GM12878 (cell line): ENCODE measurements around the gene TBCE. TPM values are rescaled to one million over a fixed set of nuclear protein-coding genes. Genes with fewer than 3 reads are reported as not detected.

Source experiments
- ATAC-seq: fragments of 200-7000 bp; cut with Tn5 transposase; 3 replicates; pipeline ENCODE4 v1.9.1; 2020; ENCODE audit warnings: mild to moderate bottlenecking, moderate library complexity
- BruUV-seq: library from RNA; stranded (reverse); fragments of 400-500 nt; replicated peaks from 2 replicates; lab custom pipeline; 2021; lab: Mats Ljungman, UMichigan
- CTCF ChIA-PET: fragments of 300-600 bp; sonication (Branson Sonifier 250); formaldehyde crosslinking; extraction: SDS; loops from one replicate; lab custom pipeline; 2021; ENCODE audit warnings: inconsistent platforms; lab: Yijun Ruan, JAX
- POLR2A ChIA-PET: fragments of 350-600 bp; formaldehyde crosslinking; extraction: SDS; loops from one replicate; lab custom pipeline; 2021; ENCODE audit warnings: inconsistent platforms; lab: Charles Lee
- RAD21 ChIA-PET: fragments of 300-600 bp; sonication (Branson Sonifier 250); formaldehyde crosslinking; loops from one replicate; lab custom pipeline; 2023; ENCODE audit warnings: antibody characterized with exemption; ENCODE audit not compliant: unreplicated experiment; lab: Charles Lee
- SMC1A ChIA-PET: fragments of 300-600 bp; sonication (Branson Sonifier 250); formaldehyde crosslinking; loops from one replicate; lab custom pipeline; 2023; ENCODE audit not compliant: unreplicated experiment, uncharacterized antibody; lab: Charles Lee
- DNase-seq: peaks from one replicate; pipeline ENCODE4 v3.0.0-alpha.2; 2011; ENCODE audit warnings: low read depth, low spot score
- FAIRE-seq: peaks from 3 replicates; lab custom pipeline; 2011; peaks lifted over from hg19 to GRCh38; lab: Jason Lieb, UNC
- H2AFZ ChIP-seq: 2 replicates; pipeline ENCODE4 v1.6.0; 2011; ENCODE audit warnings: low read depth, low read length, control low read depth; ENCODE audit not compliant: control insufficient read depth
- H3K27ac ChIP-seq: 2 replicates; pipeline ENCODE4 v1.5.1; 2011; ENCODE audit warnings: control low read depth; ENCODE audit not compliant: control insufficient read depth, insufficient read depth
- H3K27me3 ChIP-seq, 2 experiments: replicated peaks in 1 of 2; 2 replicates each; pipeline versions ENCODE4 v1.6.0 to v1.6.1; 2011; ENCODE audit warnings: low read length in 1 of 2; ENCODE audit not compliant: control insufficient read depth in 2 of 2, insufficient read depth in 2 of 2
- H3K36me3 ChIP-seq, 2 experiments: 2 replicates each; pipeline ENCODE4 v1.5.1; 2011; ENCODE audit warnings: low read length in 1 of 2; ENCODE audit not compliant: control insufficient read depth in 2 of 2, insufficient read depth in 2 of 2
- H3K4me1 ChIP-seq: 2 replicates; pipeline ENCODE4 v1.6.1; 2011; ENCODE audit warnings: mild to moderate bottlenecking, low read length, moderate library complexity, mixed read lengths; ENCODE audit not compliant: control insufficient read depth, insufficient read depth
- H3K4me2 ChIP-seq: 2 replicates; pipeline ENCODE4 v1.6.0; 2011; ENCODE audit warnings: control low read depth; ENCODE audit not compliant: control insufficient read depth, insufficient read depth
- H3K4me3 ChIP-seq: fragments of 200-600 bp; sonication (generic); 2 replicates; pipeline ENCODE4 v1.5.1; 2016
- H3K79me2 ChIP-seq: 2 replicates; pipeline ENCODE4 v1.6.0; 2011; ENCODE audit warnings: low read length; ENCODE audit not compliant: control insufficient read depth, insufficient read depth
- H3K9ac ChIP-seq: 2 replicates; pipeline ENCODE4 v1.8.0; 2011; ENCODE audit warnings: low read length, control low read depth, mixed read lengths; ENCODE audit not compliant: control insufficient read depth, insufficient read depth
- H3K9me3 ChIP-seq: replicated peaks from 3 replicates; pipeline ENCODE4 v1.5.1; 2011; ENCODE audit warnings: mild to moderate bottlenecking, low read length; ENCODE audit not compliant: control insufficient read depth, insufficient read depth
- H4K20me1 ChIP-seq: 2 replicates; pipeline ENCODE4 v1.6.0; 2011; ENCODE audit not compliant: control insufficient read depth, insufficient read depth
- E4F1 ChIP-seq: fragments of 450-650 bp; IDR thresholded peaks from 2 replicates; pipeline ENCODE4 v1.6.1; 2018; ENCODE audit warnings: borderline replicate concordance, mild to moderate bottlenecking; ENCODE audit not compliant: partially characterized antibody
- GABPA ChIP-seq: IDR thresholded peaks from 2 replicates; pipeline ENCODE4 v1.6.1; 2014; ENCODE audit warnings: antibody characterized with exemption, low read depth, mild to moderate bottlenecking, inconsistent platforms
- HCFC1 ChIP-seq: fragments of 150-350 bp; IDR thresholded peaks from 2 replicates; pipeline ENCODE4 v1.6.1; 2014; ENCODE audit warnings: low read length
- LARP7 ChIP-seq: fragments of 450-650 bp; IDR thresholded peaks from 2 replicates; pipeline ENCODE4 v1.6.1; 2017; ENCODE audit warnings: mild to moderate bottlenecking
- PBX3 ChIP-seq: IDR thresholded peaks from 2 replicates; pipeline ENCODE4 v1.6.1; 2011; ENCODE audit warnings: mild to moderate bottlenecking, low read depth, low read length, moderate library complexity; ENCODE audit not compliant: insufficient replicate concordance
- RBBP5 ChIP-seq: fragments of 200-600 bp; sonication (generic); conservative IDR thresholded peaks from 2 replicates; pipeline ENCODE4 v1.6.1; 2016
- TAF1 ChIP-seq: IDR thresholded peaks from 2 replicates; pipeline ENCODE4 v1.6.1; 2011; ENCODE audit warnings: mild to moderate bottlenecking, low read depth, low read length, borderline replicate concordance
- ZNF687 ChIP-seq: fragments of 450-650 bp; IDR thresholded peaks from 2 replicates; pipeline ENCODE4 v1.6.1; 2017; ENCODE audit warnings: mild to moderate bottlenecking, moderate library complexity
- WGBS: methylation state at CpG from one replicate; pipeline ENCODE4 v1.1.6; 2016; ENCODE audit warnings: low lambda C conversion rate; ENCODE audit not compliant: insufficient replicate concordance, insufficient coverage; ENCODE audit errors: missing lambda C conversion rate; 5-methylcytosine and 5-hydroxymethylcytosine counted together
- in situ Hi-C: fragments of 300-500 bp; cut with MboI; formaldehyde crosslinking; loops from 9 replicates; pipeline ENCODE4 v1.14.3; 2018; ENCODE audit warnings: mixed read lengths
- intact Hi-C: fragments of 100-400 bp; cut with micrococcal nuclease; formaldehyde crosslinking; loops from one replicate; pipeline ENCODE4 v1.14.2; 2022; ENCODE audit not compliant: unreplicated experiment
- polyA plus RNA-seq, 11 experiments: library from polyadenylated mRNA; depleted of rRNA in 4 of 11; unstranded in 6 of 11; stranded (reverse) in 5 of 11; fragments of >200 nt; fragmentation: Nextera tagmentation in 4 of 11; fragmentation: Illumina TruSeq in 1 of 11; extraction: Ambion mirVana in 4 of 11; extraction: Trizol in 1 of 11; gene quantifications; 1 replicate in 1 of 11; 2 replicates in 10 of 11; pipeline versions ENCODE4 v1.2.1 to v1.2.3, GENCODE V29; 2011 to 2016; ENCODE audit warnings: inconsistent platforms in 2 of 11, missing spikeins in 2 of 11, low read depth in 1 of 11
- total RNA-seq, 4 experiments: library from RNA; depleted of rRNA in 3 of 4; stranded (reverse); fragments of >200 nt in 3 of 4; fragmentation: Illumina TruSeq in 1 of 4; extraction: Trizol in 1 of 4; gene quantifications; 2 replicates each; pipeline versions ENCODE4 v1.2.1 to v1.2.3, GENCODE V29; 2013 to 2021
- TF ChIP-seq, protein P1 (sequence below): IDR thresholded peaks from 2 replicates; pipeline ENCODE4 v1.6.1; 2012; ENCODE audit warnings: low read depth, low read length, improper control_type of control experiment

TBCE gene
- total and polyA plus RNA-seq, 10 of the 15 experiments (the other 5 are each of a cell fraction or from before 2014, with no cell fraction given), result 22.7 to 48.7 (median 29.2) TPM

DNA sequence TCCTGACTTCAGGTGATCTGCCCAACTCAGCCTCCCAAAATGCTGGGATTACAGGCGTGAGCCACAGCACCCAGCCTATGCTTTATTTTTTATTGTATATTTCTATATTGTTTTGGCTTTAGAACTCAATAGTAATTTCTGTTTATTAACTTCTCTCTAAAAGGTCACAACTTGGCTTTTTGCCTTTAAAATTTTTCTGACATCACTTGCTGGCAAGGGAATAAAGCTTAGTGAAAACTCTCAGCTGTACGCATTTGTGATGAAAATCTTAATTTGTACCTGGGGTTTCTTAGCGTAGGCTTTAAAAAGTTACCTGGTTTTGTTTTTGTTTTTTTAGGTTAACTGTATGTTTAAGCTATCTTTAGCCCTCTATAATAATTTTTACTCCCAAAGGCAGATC is 100.8 kb downstream of the TBCE start:
- no peak overlapping the region for H2AFZ ChIP-seq
- DNase-seq (no peak), FAIRE-seq (no peak), ATAC-seq (no peak)
- H4K20me1 ChIP-seq, result no peaks in the 10 kb centered on the region
- ChIA-PET RAD21 (no interaction called here), POLR2A (interaction anchor here (0.7 kb wide), 1 partner anchor 367 kb away, joined by 7 read pairs; no protein-coding TSS in a partner anchor), CTCF (interaction anchor here (0.6 kb wide), 1 partner anchor 217 kb away, joined by 3 read pairs; no protein-coding TSS in a partner anchor), SMC1A (interaction anchor here (1.6 kb wide), 1 partner anchor 13 kb away, joined by 3 read pairs; no protein-coding TSS in a partner anchor)
- TF ChIP-seq PBX3, result no peak
- TF ChIP-seq ZNF687, result no peak
- TF ChIP-seq RBBP5, result no peak
- TF ChIP-seq E4F1, result no peak
- TF ChIP-seq HCFC1, result no peak
- TF ChIP-seq GABPA, result no peak
- TF ChIP-seq TAF1, result no peak
- TF ChIP-seq, protein P1, sequence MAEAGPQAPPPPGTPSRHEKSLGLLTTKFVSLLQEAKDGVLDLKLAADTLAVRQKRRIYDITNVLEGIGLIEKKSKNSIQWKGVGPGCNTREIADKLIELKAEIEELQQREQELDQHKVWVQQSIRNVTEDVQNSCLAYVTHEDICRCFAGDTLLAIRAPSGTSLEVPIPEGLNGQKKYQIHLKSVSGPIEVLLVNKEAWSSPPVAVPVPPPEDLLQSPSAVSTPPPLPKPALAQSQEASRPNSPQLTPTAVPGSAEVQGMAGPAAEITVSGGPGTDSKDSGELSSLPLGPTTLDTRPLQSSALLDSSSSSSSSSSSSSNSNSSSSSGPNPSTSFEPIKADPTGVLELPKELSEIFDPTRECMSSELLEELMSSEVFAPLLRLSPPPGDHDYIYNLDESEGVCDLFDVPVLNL, result no peak
- no peak for TF ChIP-seq LARP7
- intact Hi-C loops, result no loop called here
- H3K36me3 ChIP-seq, result peaks cover 0 to 3% of the 10 kb centered on the region in 2 experiments; a peak in 1 of 4 replicates
- no peaks in the 10 kb centered on the region for H3K79me2 ChIP-seq
- no peaks in the 10 kb centered on the region for H3K27me3 ChIP-seq
- H3K4me2 ChIP-seq, result no peak overlapping the region
- no TSS peak for BruUV-seq
- no peak overlapping the region for H3K4me3 ChIP-seq
- H3K9me3 ChIP-seq, result no peaks in the 10 kb centered on the region
- H3K4me1 ChIP-seq, result no peaks in the 10 kb centered on the region
- H3K27ac ChIP-seq, result no peak overlapping the region
- WGBS, result 97% methylated on average over 3 of the region's 3 CpGs
- in situ Hi-C loops, result no loop called here
- H3K9ac ChIP-seq, result no peak overlapping the region
